Measurements from ENCODE around the gene ZDHHC19.
A peak's percentile ranks its signal among the peaks of the same experiment; 100 is the strongest.
"Not testable (repeated sequence)": the region's sequence is repeated elsewhere in the genome, so short reads cannot be mapped to it uniquely, and the experiment has no call there.

Gene ZDHHC19

DNA sequence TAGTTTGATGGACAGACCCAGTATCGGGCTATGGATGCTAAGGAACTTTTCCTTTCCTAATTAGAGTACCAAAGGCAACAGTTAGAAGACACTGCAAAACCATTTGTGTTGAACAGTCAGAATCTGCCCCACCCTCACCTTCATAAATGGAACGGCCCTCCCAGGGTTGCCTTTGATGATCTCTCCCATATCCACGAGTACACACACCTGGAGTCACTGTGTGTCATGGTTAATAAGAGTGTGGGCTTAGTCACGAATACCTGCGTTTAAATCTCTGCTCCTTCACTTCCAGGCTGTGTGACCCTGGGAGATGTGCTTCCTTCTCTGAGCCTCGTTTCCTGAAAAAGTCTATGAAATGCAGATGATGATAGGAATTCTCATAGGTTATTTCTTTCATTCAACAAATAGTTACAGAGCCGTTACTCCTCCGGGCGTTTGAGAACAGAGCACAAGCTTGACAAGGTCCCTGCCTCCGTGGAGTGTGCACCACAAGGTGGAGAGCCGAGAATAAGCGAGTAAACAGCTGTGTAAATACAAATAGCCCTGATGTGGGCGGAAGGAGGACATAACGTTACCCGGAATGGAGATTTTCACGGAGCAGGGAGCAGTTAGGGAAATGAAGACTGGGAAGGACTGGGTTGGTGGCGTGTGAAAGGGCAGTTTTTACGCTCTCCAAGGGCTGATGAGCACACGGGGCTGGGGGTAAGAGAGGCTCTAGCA is 11.8 kb upstream of the ZDHHC19 start:
- DNase-seq = no peak

DNA sequence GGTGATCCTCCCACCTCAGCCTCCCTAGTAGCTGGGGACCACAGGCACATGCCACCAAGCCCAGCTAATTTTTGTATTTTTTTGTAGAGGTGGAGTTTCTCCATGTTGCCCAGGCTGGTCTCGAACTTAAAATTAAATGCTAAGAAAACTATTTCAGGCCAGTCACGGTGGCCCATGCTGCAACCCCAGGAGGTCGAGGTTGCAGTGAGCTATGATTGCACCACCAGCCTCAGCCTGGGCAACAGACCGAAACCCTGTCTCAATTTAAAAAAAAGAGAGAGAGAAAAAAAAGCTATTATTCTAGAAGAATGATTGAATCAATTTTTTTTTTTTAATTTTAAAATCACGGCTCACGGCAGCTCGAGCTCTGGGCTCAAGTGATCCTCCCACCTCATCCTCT is 9.8 kb upstream of the ZDHHC19 start:
- DNase-seq = no peak

- no peak for DNase-seq
Measured at GRCh38 chr3:196220587-196220986, 9.4 kb upstream of the ZDHHC19 start.

GRCh38 chr3:196219970-196220311 is 8.7 kb upstream of the ZDHHC19 start:
- no peak for DNase-seq

DNA sequence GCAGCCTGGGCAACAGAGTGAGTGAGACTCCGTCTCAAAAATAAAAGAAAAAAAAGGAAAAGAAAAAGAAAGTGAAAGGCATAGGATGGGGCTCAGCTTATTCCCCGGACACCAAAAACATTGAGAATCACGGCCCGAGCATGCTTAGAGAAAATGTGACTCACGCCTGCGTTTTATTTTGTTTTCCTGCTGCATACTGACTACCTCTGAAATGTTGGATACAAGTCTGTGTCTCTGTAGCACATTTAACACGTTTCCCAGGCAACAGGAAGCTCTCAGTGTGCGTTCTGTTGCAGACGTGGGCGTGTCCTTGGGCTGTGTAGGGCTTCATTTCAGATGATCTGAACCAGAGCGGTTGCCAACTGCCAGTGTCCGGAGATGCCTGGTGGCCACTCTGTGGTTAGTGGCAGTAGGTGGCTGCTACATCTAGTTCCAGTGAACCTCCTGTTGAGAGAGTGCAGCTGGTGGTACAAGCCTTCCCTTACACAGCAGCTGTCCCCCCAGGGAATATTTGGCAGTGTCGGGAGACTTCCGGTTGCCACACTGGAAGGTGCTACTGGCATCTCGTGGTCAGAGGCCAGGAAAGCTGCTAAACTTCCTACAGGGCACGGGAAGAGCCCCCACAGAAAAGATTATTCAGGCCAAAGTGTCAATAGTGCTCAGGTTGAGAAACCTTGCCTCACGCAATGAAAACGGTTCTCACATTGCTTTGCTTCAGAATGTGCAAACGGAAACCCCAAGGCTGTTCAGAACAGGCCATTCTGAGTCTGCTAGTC is 8.2 kb upstream of the ZDHHC19 start:
- DNase-seq = peak; percentile 59

DNA sequence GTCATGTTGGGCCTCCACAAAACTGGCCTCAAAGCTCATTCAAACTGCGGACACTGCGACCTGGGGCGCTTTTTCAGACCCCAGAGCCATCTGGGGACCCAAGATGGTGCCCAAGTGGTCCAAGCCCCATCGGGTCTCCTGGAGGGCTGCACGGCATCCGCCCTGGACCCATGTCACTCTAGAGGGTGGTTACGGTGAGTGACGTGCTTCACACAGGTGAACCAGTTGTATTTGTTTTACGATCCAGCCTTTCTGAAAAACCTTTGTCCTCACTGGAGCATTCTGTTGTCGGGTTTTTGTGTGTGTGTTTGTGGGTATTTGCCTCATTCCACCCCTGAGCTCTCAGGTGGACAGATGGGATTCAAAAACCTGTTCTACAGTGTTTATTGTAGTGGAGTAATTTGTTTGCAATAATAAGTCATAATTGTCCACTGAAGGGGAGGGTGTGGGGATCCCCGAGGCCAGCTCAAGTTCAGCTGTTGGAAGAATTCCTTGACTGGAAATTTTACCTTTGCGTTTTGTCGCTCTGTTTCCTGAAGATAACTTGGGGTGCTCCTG is 7.0 kb upstream of the ZDHHC19 start:
- no peak for DNase-seq

- DNase-seq = no peak
Measured at GRCh38 chr3:196217307-196218154, 6.3 kb upstream of the ZDHHC19 start.

- no peak for DNase-seq
Measured at GRCh38 chr3:196216681-196217211, 5.5 kb upstream of the ZDHHC19 start.

DNA sequence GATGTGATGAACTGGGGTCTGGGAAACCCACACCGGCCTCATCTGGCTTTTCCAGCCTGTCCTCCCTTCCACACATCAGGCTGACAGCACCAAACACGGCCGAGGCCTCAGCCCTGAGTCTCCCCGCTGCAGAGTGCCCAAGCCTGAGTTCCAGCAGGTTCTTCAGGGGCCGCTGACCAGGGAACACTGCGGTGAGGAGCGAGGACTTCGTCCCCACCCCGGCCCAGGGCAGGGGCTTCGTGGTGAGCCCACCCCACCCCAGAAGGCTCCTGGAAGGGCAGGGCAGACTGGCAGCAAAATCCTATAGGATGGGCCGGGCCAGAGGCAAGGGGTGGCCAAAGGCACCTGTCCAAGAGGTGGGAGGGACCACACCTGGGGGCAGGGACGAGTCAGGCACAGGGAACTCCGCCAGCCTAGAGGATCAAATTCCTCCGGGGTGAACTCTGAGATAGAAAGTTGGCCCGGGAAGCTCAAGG is 4.9 kb upstream of the ZDHHC19 start, which contains the start of gene SLC51A:
Gene SLC51A, plus strand, starts transcription at position 446 of the 476 bp plus-strand sequence. CDS start 179 bp downstream, outside the sequence.
- DNase-seq = no peak

DNA sequence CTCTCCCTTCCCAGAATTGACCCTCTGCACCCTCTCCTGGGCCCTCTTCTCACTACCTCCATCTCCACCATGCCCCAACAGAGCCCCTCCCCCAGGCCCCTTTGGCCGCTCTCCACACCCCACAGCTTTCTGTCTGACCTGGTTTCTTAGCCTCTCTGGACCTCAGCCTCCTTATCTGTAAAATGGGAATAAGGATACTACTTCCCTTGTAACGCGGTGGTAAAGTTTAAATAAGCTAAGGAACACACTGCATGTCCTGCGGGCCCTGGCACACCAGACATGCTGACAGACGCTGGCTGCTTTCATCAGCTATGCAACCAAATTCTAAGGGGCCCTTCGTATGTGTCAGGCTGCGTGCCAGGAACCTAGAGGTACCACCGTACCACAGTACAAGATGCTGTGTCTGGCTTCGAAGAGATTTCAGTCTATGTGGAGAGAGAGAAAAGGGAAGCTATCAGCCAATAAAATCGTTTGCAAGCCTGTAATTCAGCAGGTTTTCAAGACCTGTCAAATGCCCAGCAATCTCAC is 4.4 kb upstream of the ZDHHC19 start:
- no peak for DNase-seq

- no peak for DNase-seq
Measured at GRCh38 chr3:196214783-196215441, 3.7 kb upstream of the ZDHHC19 start.

DNA sequence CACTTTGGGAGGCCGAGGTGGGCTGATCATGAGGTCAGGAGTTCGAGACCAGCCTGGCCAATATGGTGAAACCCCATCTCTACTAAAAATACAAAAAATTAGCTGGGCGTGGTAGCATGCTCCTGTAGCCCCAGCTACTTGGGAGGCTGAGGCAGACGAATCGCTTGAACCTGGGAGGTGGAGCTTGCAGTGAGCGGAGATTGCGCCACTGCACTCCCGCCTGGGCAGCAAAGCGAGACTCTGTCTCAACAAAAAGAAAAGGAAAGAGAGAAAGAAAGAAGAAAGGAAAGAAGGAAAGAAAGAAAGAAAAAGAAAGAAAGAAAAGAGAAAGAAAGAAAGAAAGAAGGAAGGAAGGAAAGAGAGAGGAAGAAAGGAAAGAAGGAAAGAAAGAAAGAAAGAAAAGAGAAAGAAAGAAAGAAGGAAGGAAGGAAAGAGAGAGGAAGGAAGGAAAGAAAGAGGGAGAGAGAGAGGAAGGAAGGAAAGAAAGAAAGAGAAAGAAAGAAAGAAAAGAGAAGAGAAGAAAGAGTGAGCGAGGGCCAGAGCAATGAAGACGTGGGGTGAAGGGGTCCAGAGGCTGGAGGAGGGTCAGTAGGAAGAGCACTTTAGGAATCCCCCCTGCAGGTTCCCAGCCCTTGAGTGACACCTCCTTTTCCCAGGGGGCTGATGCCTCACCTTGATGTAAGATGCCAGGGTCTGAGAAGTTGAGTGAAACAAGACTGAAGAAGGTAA is 1.1 kb downstream of the ZDHHC19 start:
- DNase-seq = not testable (repeated sequence)

GRCh38 chr3:196208942-196209695 is 2.1 kb downstream of the ZDHHC19 start:
- no peak for DNase-seq

- DNase-seq = peak; percentile 75
Measured at GRCh38 chr3:196207833-196208607, 3.2 kb downstream of the ZDHHC19 start.

DNA sequence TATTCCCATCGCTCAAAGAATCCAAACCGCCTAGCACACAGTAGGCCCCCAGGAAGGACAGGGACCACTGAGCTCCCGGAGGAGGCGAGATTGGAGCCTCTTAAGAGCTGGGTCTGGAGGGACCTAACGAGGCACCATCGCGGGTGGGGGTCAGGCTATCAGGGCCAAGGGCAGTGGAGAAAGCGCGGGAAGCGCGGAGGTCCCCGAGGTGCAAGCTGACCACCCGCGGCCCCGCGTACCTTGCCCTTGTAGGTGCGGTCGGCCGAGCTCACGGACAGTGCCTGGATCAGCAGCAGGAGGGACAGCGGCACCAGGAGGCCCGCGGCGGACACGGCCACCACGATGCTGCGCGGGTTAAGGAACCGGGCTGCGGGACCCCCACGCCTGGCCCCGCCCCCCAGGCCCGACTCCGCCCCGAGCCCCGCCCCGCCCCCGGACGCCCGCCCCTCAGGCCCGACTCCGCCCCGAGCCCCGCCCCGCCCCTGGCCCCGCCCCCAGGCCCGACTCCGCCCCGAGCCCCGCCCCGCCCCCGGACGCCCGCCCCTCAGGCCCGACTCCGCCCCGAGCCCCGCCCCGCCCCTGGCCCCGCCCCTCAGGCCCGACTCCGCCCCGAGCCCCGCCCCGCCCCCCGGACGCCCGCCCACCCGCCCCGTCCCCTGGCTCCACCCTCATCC is 3.9 kb downstream of the ZDHHC19 start:
- peak; percentile 38 for DNase-seq

GRCh38 chr3:196205442-196206205 is 5.6 kb downstream of the ZDHHC19 start:
- DNase-seq = not testable (repeated sequence)

DNA sequence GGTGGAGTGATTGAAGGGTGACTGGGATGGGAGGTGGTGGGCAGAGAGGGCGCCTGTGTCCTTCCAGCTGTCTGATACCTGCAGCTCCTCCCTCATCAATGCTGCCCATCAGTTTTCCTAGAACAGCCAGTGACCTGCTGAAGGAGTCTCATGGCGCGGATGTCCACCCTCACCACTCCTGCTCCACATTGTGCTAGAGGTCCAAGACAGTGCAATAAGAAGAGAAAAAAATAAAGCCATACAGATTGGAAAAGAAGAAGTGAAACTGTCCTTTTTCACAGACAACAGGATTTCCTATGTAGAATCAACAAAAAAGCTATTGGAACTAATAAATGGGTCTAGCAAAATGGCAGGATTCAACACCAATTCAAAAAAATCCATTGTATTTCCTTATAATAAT is 7.4 kb downstream of the ZDHHC19 start:
- no peak for DNase-seq

GRCh38 chr3:196202516-196202970 is 8.7 kb downstream of the ZDHHC19 start:
- no peak for DNase-seq
